Lower leg skin (tissue), 4 donors: ENCODE measurements around the gene ANKRD36C. TPM values are rescaled to one million over a fixed set of nuclear protein-coding genes. Genes with fewer than 3 reads are reported as not detected.
"Not testable (repeated sequence)": the region's sequence is repeated elsewhere in the genome, so short reads cannot be mapped to it uniquely, and the experiment has no call there.

Experiments
- DNase-seq, 2 donors: peaks; one replicate each; pipeline ENCODE4 v3.0.0-alpha.2; 2019; ENCODE audit warnings: low spot score in 2 of 2
- H3K4me3 ChIP-seq: fragments of 200-600 bp; sonication (generic); 2 replicates; pipeline ENCODE4 v1.5.1; 2017; ENCODE audit warnings: mild to moderate bottlenecking, low read depth; ENCODE audit not compliant: poor library complexity, severe bottlenecking
- CTCF ChIP-seq, 3 donors: fragments of 450-650 bp; IDR thresholded peaks; one replicate each; pipeline ENCODE4 v1.5.1; 2016; ENCODE audit warnings: antibody characterized with exemption in 3 of 3, mild to moderate bottlenecking in 3 of 3, moderate library complexity in 2 of 3
- POLR2A ChIP-seq, 2 donors: fragments of 450-650 bp; IDR thresholded peaks; one replicate each; pipeline ENCODE4 v1.6.1; 2016 to 2017; ENCODE audit warnings: antibody characterized with exemption in 2 of 2, mild to moderate bottlenecking in 1 of 2, moderate library complexity in 1 of 2
- WGBS, 2 donors: methylation state at CpG; one replicate each; pipeline ENCODE4 v1.1.5; 2018; 5-methylcytosine and 5-hydroxymethylcytosine counted together
- intact Hi-C: fragments of 100-400 bp; cut with DNase I; formaldehyde crosslinking; loops from one replicate; pipeline ENCODE4 v1.15.0; 2023; ENCODE audit warnings: low total_unique reads
- total RNA-seq, 4 donors: library from RNA; depleted of rRNA; stranded (reverse); fragments of >200 nt; gene quantifications; one replicate each; pipeline ENCODE4 v1.1.0, GENCODE V29; 2016

The ANKRD36C gene
- 10 to 100 TPM; 15.4 to 29.7 (median 15.5) TPM for total RNA-seq

- peak within 1 kb of the TSS; percentile 52 for H3K4me3 ChIP-seq
- DNase-seq, intact Hi-C loops: not testable (repeated sequence)
- 0% methylated on average over 19 to 22 of the region's 56 CpGs for WGBS, 2 donors
Measured at GRCh38 chr2:95991351-95992094, at the start of gene ANKRD36C. Gene ANKRD36C (minus strand): TSS chr2:95991824. CDS start chr2:95991708, 116 bp downstream.

GRCh38 chr2:96035554-96035953 lies 43.9 kb upstream of the ANKRD36C start:
- WGBS, 2 donors, result no CpG with 5 or more reads among the region's 14 CpGs
- intact Hi-C loops, DNase-seq, H3K4me3 ChIP-seq: not testable (repeated sequence)

- intact Hi-C loops, result not testable (repeated sequence)
Measured at GRCh38 chr2:96034792-96035191, 43.2 kb upstream of the ANKRD36C start, which contains the start of gene GPAT2. Gene GPAT2 (minus strand): TSS chr2:96034916. CDS start chr2:96032359, 2,557 bp downstream.

GRCh38 chr2:96033997-96034396 lies 42.4 kb upstream of the ANKRD36C start:
- WGBS, 2 donors, result 0 to 9% methylated on average over 1 of the region's 9 CpGs
- intact Hi-C loops, H3K4me3 ChIP-seq, DNase-seq: not testable (repeated sequence)

More at GRCh38 chr2:96034792-96035191, 43.2 kb upstream of the ANKRD36C start, which contains the start of gene GPAT2:
- not testable (repeated sequence) for H3K4me3 ChIP-seq, DNase-seq
- no CpG with 5 or more reads among the region's 34 CpGs for WGBS, 2 donors

- DNase-seq, H3K4me3 ChIP-seq, intact Hi-C loops: not testable (repeated sequence)
- WGBS, 2 donors, result no CpG with 5 or more reads among the region's 16 CpGs
Measured at GRCh38 chr2:96027725-96028325, 36.2 kb upstream of the ANKRD36C start.

- WGBS, 2 donors, result 94 to 97% methylated on average over 4 to 5 of the region's 6 CpGs
- intact Hi-C loops, H3K4me3 ChIP-seq: not testable (repeated sequence)
- peak in 1 of 2 donors; percentile 48 for DNase-seq
Measured at GRCh38 chr2:96025755-96026154, 34.1 kb upstream of the ANKRD36C start.

- H3K4me3 ChIP-seq, result no peak overlapping the region
- intact Hi-C loops, result no loop called here
- TF ChIP-seq POLR2A (IDR thresholded peaks at IDR 0.05) (no peak), CTCF (IDR thresholded peaks at IDR 0.05) (no peak)
- no peak for DNase-seq
- 66 to 82% methylated on average over 4 of the region's 4 CpGs for WGBS, 2 donors
Measured at GRCh38 chr2:96025194-96025492, 33.5 kb upstream of the ANKRD36C start.

- TF ChIP-seq CTCF (IDR thresholded peaks at IDR 0.05), result no peak
- TF ChIP-seq POLR2A (IDR thresholded peaks at IDR 0.05), result no peak
- DNase-seq, result peak in 1 of 2 donors; percentile 81
- WGBS, 2 donors, result 72 to 74% methylated on average over 8 to 16 of the region's 27 CpGs
- H3K4me3 ChIP-seq, result no peak overlapping the region
- intact Hi-C loops, result no loop called here
Measured at GRCh38 chr2:96024336-96025193, 32.9 kb upstream of the ANKRD36C start.

GRCh38 chr2:96023701-96024100 lies 32.1 kb upstream of the ANKRD36C start:
- 73 to 85% methylated on average over 7 of the region's 7 CpGs for whole genome bisulfite sequencing, 2 donors
- intact Hi-C loops, H3K4me3 ChIP-seq: not testable (repeated sequence)
- DNase-seq, result peak in 1 of 2 donors; percentile 52
